ENCODE measurements around the gene MAGI1.

Gene MAGI1

GRCh38 chr3:65712140-65712539 is 326.6 kb downstream of the MAGI1 start:
- no peak for DNase-seq (ENCODE audit: low spot score)

DNA sequence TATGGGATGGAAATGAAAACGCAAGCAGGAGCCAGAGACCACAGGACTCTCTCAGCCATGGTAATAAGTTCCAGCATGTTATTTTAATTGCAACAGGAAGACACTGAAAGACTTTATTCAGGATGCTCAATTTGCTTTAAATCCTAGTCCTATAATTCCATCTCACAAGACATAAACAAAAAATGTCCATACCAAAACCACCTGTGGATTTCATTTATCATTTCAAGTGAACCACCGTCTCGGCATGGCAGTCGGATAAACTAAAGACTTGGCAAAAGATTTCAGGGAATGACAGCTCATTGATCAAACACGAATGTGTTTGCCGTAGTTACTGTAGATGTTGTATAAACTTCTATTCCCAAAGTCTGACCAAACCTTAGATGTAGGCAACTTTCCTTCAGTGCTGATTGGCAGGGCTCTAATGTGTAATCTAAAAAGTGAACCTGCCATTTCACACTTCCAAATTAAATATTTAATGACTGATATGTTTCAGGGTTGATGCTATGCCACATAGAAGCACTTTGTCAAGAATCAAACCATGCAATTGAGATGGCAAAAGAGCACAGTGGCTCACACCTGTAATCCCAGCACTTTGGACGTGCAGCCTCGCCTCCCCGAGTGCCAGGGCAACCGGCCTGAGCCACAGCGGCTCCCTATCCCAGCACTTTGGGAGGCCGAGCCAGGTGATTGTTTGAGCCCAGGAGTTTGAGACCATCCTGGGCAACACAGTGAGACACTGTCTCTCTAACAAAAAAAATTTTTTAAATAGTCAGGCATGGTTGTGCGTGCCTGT is 331.7 kb downstream of the MAGI1 start:
- DNase-seq (ENCODE audit: low spot score), result no peak

- no peak for DNase-seq (ENCODE audit: low spot score)
Observed at GRCh38 chr3:65706301-65706700, 332.4 kb downstream of the MAGI1 start.

DNA sequence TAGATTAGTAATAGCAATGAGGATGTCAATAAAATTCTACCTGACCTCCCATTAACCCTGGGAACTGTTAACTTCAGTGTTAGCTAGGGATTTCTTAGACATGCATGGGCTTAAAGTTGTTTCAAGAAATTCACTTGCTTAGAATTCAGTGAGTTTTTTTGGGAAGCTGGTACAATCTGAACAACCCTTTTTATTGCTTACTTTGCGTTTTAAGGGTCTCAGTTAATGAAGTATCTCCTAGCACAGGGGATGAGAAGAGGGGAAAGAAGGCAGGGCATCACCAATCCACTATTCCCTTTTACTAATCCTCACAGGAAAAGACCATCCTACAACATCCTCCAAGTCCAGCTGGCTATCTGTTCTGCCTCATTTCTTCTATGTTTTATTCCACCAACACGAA is 334.9 kb downstream of the MAGI1 start:
- no peak for DNase-seq (ENCODE audit: low spot score)

- DNase-seq (ENCODE audit: low spot score), result no peak
Observed at GRCh38 chr3:65703026-65703425, 335.7 kb downstream of the MAGI1 start.

- no peak for DNase-seq (ENCODE audit: low spot score)
Observed at GRCh38 chr3:65702202-65702601, 336.5 kb downstream of the MAGI1 start.

GRCh38 chr3:65701516-65701915 is 337.2 kb downstream of the MAGI1 start:
- no peak for DNase-seq (ENCODE audit: low spot score)

DNA sequence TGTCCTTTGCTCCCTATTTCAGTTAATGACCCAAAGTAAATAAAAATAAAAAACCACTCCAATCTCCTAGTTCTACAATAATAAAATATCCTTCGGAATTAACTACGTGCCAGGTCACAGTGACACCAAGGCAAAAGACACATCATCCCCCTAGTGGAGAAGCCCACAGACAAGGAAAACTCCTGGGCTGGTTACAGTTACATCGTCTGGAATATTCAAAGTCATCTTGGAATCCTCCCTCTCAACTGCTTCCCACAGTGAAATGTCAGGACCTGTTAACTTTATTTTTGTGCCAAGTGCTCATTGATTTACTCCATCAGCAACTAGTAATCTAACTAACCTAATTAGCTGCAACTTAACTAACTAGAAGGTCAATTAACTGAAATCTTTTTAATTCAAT is 349.3 kb downstream of the MAGI1 start:
- no peak for DNase-seq (ENCODE audit: low spot score)

GRCh38 chr3:65687741-65688140 is 351.0 kb downstream of the MAGI1 start:
- DNase-seq (ENCODE audit: low spot score), result no peak

- no peak for DNase-seq (ENCODE audit: low spot score)
Observed at GRCh38 chr3:65685621-65686235, 353.0 kb downstream of the MAGI1 start.

DNA sequence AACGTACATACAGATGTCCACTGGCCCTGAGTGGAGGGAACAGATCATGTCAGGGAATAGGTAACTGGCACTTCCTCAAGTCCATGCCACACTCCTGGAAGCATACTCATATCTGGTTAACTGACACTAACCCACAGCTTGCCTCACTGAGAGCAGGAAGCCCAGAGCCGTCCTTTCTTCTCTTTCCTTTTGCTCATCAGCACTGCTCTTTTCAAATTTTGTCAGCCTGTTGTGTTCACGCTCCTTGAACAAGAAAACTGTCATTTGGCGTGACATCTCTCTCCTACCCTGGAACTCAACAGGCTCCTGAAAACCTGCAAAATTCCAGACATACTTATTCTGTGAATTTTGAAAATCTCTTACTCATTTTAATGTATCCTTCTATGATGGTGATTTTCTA is 360.2 kb downstream of the MAGI1 start:
- no peak for DNase-seq (ENCODE audit: low spot score)

DNA sequence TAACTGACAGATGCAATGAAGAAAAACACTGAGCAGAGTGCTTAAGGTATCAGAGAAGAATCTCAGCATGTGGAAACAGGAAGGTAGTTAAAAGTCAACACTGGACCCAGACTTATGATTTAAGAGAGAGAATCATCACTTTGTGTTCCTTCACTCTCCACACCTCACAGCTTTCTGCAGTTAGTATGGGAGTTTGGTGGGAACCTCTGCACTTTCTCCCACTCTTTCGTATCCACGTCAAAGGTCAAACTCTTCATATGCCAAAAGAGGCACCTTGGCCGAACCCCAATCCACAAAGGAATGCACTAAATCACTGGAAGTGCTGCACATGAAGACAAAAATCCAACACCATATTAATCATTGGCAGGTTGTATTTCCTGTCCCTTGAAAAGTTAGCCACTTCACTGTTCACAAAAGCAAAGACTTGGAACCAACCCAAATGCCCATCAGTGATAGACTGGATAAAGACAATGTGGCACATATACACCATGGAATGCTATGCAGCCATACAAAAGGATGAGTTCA is 361.2 kb downstream of the MAGI1 start:
- DNase-seq (ENCODE audit: low spot score), result no peak

DNA sequence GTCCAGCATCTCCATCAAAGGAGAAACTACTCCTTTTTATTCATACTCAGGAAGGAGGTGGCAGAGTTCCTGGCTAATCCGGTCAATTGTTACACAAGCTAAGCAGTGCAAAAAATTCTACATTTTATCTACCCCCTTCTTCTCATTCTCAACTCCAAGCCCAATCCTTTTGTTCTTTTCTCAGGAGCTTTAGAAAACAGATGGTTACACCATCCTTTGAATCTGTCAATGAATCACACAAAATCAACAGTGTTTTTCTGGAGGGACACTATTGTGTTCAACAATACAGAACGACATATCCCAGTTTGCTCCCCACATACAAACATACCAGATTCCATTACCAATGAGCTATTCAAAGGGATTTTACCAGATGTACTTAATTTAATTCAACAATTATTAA is 362.1 kb downstream of the MAGI1 start:
- DNase-seq (ENCODE audit: low spot score), result no peak

GRCh38 chr3:65675011-65675410 is 363.7 kb downstream of the MAGI1 start:
- DNase-seq (ENCODE audit: low spot score), result no peak

- DNase-seq (ENCODE audit: low spot score), result no peak
Observed at GRCh38 chr3:65674226-65674625, 364.5 kb downstream of the MAGI1 start.

DNA sequence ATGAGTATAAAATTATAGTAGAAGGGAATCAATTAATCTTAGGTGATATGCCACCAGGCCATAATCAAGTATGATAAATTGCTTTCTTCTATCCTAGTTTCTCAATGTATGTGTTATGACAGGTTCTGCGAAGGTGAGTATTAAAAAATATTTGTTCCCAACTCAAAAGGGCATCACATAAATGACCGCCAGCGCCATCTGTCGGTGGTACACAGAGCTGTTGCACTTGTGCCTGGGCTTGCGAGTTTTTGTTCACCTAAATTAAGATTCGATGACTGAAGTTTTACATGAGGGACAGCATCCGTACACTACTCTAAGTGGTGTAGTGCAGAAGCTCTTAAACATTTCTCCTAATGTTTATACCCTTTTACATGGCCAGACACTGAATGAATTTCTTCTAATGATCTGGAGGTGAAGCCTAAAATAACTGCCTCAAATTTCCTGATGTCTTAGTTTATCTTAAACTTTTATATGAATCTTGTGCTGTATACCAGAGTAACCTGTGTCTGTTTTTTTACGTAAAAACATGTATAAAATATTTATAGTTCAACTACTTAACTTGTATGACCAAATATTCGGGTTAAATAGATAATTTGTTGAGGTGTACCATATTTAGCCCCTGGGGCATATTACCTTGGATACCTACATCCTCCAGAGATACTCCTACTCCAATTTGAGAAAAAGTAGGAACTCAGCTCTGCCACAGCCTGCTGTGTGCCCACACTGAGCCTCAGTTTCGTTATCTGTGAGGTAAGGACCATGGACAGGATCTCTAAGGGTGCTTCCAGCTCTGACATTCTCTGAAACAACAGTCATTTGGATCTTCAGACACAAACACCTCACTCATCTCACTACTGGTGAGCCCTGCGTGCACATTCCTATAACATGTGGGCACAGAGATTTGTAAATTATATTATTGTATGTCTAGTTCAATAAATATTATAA is 365.6 kb downstream of the MAGI1 start:
- peak; percentile 57 for DNase-seq (ENCODE audit: low spot score)

DNA sequence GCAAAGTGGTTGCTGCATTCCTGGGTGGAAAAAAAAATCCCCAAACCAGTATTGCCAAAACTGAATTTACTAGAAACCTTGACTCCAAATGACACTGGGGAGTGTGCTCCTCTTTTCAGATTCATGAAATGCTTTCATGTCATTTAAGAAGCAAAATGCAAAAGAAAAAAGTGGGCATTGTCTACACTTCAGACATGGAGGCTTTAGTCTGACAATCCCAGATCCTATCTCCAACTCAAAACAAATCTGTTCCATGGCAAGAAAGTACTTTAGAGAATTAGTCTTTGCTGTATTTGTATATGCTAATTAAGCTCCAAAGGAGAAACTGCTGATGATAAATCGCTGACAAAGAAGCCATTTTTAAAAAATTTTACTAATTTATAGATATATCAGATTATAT is 366.7 kb downstream of the MAGI1 start:
- no peak for DNase-seq (ENCODE audit: low spot score)

DNA sequence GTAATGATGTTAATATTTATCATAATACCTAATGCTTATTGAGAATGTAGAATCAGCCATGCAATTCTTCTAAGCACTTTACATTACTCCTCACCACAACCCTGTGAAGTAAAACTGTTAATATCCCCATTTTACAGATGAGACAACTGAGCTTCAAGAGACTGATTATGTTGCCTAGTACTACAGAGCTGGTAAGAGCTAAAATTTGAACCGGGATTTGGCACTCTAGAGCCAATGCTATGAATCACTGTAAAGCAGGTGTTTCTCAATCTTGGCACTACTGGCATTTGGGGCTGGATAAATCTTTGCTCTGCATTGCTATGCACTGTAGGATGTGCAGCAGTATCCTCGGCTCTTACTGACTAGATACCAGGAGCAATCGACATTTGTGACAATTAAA is 367.7 kb downstream of the MAGI1 start:
- no peak for DNase-seq (ENCODE audit: low spot score)

DNA sequence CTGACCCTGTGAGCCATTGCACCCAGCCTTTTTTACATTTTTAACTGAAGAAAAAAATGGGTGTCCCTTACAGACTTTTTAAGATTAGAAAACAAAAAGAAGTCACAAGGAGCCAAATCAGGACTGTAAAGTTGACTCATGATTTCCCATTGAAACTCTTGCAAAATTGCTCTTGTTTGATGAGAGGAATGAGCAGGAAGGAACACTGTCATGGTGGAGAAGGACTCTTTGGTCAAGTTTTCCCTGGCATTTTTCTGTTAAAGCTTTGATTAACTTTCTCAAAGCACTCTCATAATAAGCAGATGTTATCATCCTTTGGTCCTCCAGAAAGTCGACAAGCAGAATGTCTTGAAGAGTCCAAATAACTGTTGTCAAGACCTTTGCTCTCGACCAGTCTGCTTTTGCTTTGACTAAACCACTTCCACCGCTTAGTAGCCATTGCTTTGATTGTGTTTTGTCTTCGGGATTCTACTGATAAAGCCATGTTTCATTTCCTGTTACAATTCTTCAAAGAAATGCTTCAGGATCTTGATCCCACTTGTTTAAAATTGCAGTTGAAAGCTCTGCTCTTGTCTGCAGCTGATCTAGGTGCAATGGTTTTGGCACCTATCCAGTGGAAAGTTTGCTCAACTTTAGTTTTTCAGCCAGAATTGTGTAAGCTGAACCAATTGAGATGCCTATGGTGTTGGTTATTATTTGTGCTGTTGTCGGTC is 369.4 kb downstream of the MAGI1 start:
- no peak for DNase-seq (ENCODE audit: low spot score)

GRCh38 chr3:65667963-65668362 is 370.8 kb downstream of the MAGI1 start:
- no peak for DNase-seq (ENCODE audit: low spot score)

GRCh38 chr3:65666448-65667091 is 372.1 kb downstream of the MAGI1 start:
- no peak for DNase-seq (ENCODE audit: low spot score)
